Stimulated activated CD8-positive, alpha-beta memory T cell treated with anti-CD3 and anti-CD28 coated beads, Interleukin-15, amount 100 ng/mL, for 4 hours (primary cell): ENCODE data around the gene CAPN13.

Experiments used
- DNase-seq, 2 donors: peaks; one replicate each; pipeline ENCODE4 v3.0.0-alpha.2; 2020; ENCODE audit warnings: low read depth in 2 of 2

Gene CAPN13

GRCh38 chr2:30764021-30764800, 43.0 kb downstream of the CAPN13 start:
- DNase-seq, result no peak

- DNase-seq, result no peak
Measured at GRCh38 chr2:30763151-30763660, 44.0 kb downstream of the CAPN13 start.

GRCh38 chr2:30761226-30761625, 46.0 kb downstream of the CAPN13 start:
- DNase-seq, result no peak

- DNase-seq, result no peak
Measured at GRCh38 chr2:30759481-30759880, 47.8 kb downstream of the CAPN13 start.

GRCh38 chr2:30758191-30758651, 49.0 kb downstream of the CAPN13 start:
- no peak for DNase-seq

DNA sequence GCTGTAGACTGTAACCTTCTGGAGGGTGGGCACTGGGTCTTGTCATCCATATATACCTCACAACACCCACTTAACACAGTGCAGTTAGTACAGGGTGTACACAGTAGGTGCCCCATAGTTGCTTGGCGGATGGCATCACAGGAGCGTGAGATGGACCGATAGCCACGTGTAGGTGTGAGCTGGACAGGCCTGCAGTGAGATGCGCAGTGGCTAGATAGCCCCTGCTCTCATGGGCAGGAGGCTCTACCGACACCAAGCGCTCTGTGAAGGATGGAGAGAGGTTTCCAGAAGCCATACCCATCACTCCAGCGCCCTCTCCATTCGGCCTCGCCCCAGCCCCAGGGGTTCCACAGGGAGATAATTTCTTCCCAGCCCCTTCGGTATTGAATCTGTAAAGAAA, 49.5 kb downstream of the CAPN13 start:
- no peak for DNase-seq

- no peak for DNase-seq
Measured at GRCh38 chr2:30756971-30757370, 50.3 kb downstream of the CAPN13 start.

- no peak for DNase-seq
Measured at GRCh38 chr2:30756051-30756719, 51.1 kb downstream of the CAPN13 start.

GRCh38 chr2:30753630-30754029, 53.6 kb downstream of the CAPN13 start:
- no peak for DNase-seq

- no peak for DNase-seq
Measured at GRCh38 chr2:30752811-30753210, 54.4 kb downstream of the CAPN13 start.

- DNase-seq, result no peak
Measured at GRCh38 chr2:30747206-30747605, 60.0 kb downstream of the CAPN13 start.

DNA sequence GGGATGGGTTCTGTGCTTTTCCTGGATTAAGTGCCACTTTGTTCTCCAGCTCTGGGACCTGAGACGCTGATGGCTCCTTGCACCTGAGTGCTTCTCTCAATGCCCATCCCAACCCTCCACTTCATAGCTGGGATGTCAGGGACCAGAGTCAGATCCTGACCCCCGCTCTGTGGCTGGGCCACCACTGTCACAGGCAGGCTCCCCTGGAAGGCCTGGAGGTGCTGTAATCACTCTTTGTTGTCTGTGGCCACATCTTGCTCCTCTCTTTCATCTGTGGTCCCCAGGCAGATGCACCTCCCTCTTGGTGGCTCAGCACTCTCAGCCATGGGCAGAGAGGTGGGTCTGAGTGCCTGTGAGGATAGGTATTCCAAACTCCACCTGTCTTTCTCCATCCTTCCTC, 62.4 kb downstream of the CAPN13 start:
- DNase-seq, result no peak

- DNase-seq, result no peak
Measured at GRCh38 chr2:30741576-30741975, 65.7 kb downstream of the CAPN13 start.

GRCh38 chr2:30738141-30738911, 68.9 kb downstream of the CAPN13 start:
- DNase-seq, result no peak

- no peak for DNase-seq
Measured at GRCh38 chr2:30737326-30737610, 70.0 kb downstream of the CAPN13 start.

GRCh38 chr2:30736461-30737325, 70.6 kb downstream of the CAPN13 start:
- no peak for DNase-seq

DNA sequence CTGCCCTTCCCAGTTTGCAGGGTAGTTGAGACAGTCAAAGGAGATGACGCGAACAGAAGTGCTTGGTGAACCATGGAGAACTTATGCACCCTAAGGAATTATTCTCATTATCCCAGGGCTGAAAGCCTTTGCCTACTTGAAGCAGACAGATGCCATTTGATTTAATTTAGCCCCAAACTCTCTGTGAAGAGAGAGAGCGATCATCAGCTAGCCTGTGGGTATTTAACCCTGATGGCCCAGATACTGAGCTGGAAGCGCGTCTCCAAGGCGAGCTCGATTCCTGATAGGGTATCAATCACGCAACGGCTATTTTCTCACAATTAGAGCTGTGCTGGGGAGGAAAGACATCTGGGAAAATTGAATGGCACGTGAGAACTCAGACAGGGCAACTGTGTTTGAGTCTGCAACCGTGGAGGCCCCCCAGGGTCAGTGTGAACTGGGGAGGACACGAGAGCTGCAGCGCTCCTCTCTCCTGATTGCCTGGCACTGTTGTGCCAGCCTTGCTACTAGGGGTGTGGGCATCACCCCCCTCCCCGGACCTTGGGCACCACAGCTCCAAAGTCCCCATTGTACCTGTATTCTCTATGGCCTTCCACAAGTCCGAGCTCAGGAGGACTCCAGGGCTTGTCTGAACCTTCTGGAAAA, 73.2 kb downstream of the CAPN13 start:
- no peak for DNase-seq

- DNase-seq, result no peak
Measured at GRCh38 chr2:30732876-30733275, 74.4 kb downstream of the CAPN13 start.

GRCh38 chr2:30732376-30732775, 74.9 kb downstream of the CAPN13 start:
- DNase-seq, result no peak

DNA sequence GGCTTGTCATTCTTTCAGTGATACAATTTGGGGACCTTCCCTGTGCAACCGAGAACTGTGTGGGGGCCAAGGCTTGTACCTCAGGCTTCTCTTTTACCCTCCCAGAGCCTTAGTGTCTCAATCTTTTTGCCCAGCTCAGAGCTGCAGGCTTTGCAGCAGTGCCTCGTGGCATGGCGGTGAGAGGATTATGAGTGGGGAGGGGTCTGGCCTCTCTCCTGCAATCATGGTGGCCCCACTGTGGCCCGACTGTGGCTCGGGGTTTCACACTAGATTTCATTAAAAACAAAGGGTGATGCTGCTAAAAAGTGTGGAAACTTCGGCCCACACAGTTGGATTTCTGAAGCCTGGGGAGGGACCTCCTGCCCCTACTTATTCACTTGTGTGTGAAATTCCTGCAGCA, 75.5 kb downstream of the CAPN13 start:
- no peak for DNase-seq
